Stomach (tissue), 9 donors: ENCODE measurements around the gene COL7A1. TPM values are rescaled to one million over a fixed set of nuclear protein-coding genes. Genes with fewer than 3 reads are reported as not detected.

Experiments used
- DNase-seq, 2 donors: peaks; one replicate each; pipeline versions ENCODE4 v3.0.0 to v3.0.0-alpha.2; 2013 to 2019
- H3K27ac ChIP-seq, 5 donors: fragments of 200-600 bp in 4 of 5; sonication (generic) in 4 of 5; one replicate each; pipeline ENCODE4 v1.5.1; 2013 to 2019; ENCODE audit warnings: mild to moderate bottlenecking in 1 of 5, moderate library complexity in 1 of 5
- H3K27me3 ChIP-seq, 3 donors: fragments of 200-600 bp; sonication (generic); one replicate each; pipeline ENCODE4 v1.5.1; 2017 to 2019; ENCODE audit warnings: mixed run types in 1 of 3
- H3K36me3 ChIP-seq, 4 donors: fragments of 200-600 bp; sonication (generic); 1 replicate in 3 of 4; 2 replicates in 1 of 4; pipeline ENCODE4 v1.5.1; 2016 to 2019
- H3K4me1 ChIP-seq, 4 donors: fragments of 200-600 bp; sonication (generic); one replicate each; pipeline ENCODE4 v1.5.1; 2016 to 2019
- H3K4me3 ChIP-seq, 4 donors: fragments of 200-600 bp; sonication (generic) in 3 of 4; one replicate each; pipeline ENCODE4 v1.5.1; 2016 to 2019; ENCODE audit warnings: mild to moderate bottlenecking in 1 of 4
- H3K9me3 ChIP-seq, 4 donors: fragments of 200-600 bp; sonication (generic); one replicate each; pipeline ENCODE4 v1.5.1; 2016 to 2019
- EP300 ChIP-seq: sonication (generic); formaldehyde crosslinking; IDR thresholded peaks from one replicate; pipeline ENCODE4 v1.6.1; 2017; ENCODE audit warnings: antibody characterized with exemption
- POLR2A ChIP-seq, 4 donors: fragments of 450-650 bp; IDR thresholded peaks; one replicate each; pipeline ENCODE4 v1.6.1; 2016; ENCODE audit warnings: antibody characterized with exemption in 4 of 4, control low read depth in 2 of 4, mild to moderate bottlenecking in 1 of 4, moderate library complexity in 1 of 4
- POLR2AphosphoS5 ChIP-seq, 3 donors: sonication (generic); formaldehyde crosslinking; IDR thresholded peaks; one replicate each; pipeline ENCODE4 v1.6.1; 2016; ENCODE audit warnings: antibody characterized with exemption in 3 of 3
- WGBS, 5 donors: extraction: QIAGEN DNeasy Blood & Tissue Kit in 3 of 5; methylation state at CpG; one replicate each; pipeline versions ENCODE4 v1.1.5 to v1.1.7; 2013 to 2018; 5-methylcytosine and 5-hydroxymethylcytosine counted together
- intact Hi-C: fragments of 100-400 bp; cut with DNase I; formaldehyde crosslinking; loops from one replicate; pipeline ENCODE4 v1.15.1; 2023; ENCODE audit warnings: low total_unique reads
- polyA plus RNA-seq, 3 donors: library from polyadenylated mRNA; stranded (reverse); fragments of 200-250 nt; gene quantifications; one replicate each; pipeline ENCODE4 v1.2.3, GENCODE V29; 2013
- total RNA-seq, 5 donors: library from RNA; depleted of rRNA; stranded (reverse); fragments of >200 nt; gene quantifications; one replicate each; pipeline versions ENCODE4 v1.1.0 to v1.2.3, GENCODE V29; 2014 to 2016
- TF ChIP-seq, protein P1 (sequence below), 7 experiments: fragments of 450-650 bp in 4 of 7; fragments of 200-600 bp in 3 of 7; sonication (generic) in 3 of 7; IDR thresholded peaks; one replicate each; pipeline ENCODE4 v1.5.1; 2016 to 2019; ENCODE audit warnings: antibody characterized with exemption in 7 of 7, control low read depth in 2 of 7, mild to moderate bottlenecking in 1 of 7
- donor health status: healthy with polysubstance abuse.
- donor health status: Bipolar disorder and iron deficiency.
- donor health status: healthy.

COL7A1 gene
- total and polyA plus RNA-seq, 8 donors: 1.8 to 123 (median 7.7) TPM

- no peak overlapping the region for H3K4me3 ChIP-seq
- H3K27ac ChIP-seq: peak overlapping the region in 2 of 5 donors; percentile 10 to 53
- 80 to 97% (median 90%) methylated on average over 9 of the region's 9 CpGs for WGBS, 5 donors
- H3K36me3 ChIP-seq: peaks cover 0 to 13% (median 8%) of the 10 kb centered on the region in 4 donors
- intact Hi-C loops: no loop called here
- H3K4me1 ChIP-seq: no peaks in the 10 kb centered on the region
- DNase-seq: no peak
- no peaks in the 10 kb centered on the region for H3K27me3 ChIP-seq
- H3K9me3 ChIP-seq: no peaks in the 10 kb centered on the region
- no peak for TF ChIP-seq EP300
- TF ChIP-seq POLR2A (IDR thresholded peaks at IDR 0.05): no peak
- TF ChIP-seq POLR2AphosphoS5 (IDR thresholded peaks at IDR 0.05): no peak
- TF ChIP-seq, protein P1, sequence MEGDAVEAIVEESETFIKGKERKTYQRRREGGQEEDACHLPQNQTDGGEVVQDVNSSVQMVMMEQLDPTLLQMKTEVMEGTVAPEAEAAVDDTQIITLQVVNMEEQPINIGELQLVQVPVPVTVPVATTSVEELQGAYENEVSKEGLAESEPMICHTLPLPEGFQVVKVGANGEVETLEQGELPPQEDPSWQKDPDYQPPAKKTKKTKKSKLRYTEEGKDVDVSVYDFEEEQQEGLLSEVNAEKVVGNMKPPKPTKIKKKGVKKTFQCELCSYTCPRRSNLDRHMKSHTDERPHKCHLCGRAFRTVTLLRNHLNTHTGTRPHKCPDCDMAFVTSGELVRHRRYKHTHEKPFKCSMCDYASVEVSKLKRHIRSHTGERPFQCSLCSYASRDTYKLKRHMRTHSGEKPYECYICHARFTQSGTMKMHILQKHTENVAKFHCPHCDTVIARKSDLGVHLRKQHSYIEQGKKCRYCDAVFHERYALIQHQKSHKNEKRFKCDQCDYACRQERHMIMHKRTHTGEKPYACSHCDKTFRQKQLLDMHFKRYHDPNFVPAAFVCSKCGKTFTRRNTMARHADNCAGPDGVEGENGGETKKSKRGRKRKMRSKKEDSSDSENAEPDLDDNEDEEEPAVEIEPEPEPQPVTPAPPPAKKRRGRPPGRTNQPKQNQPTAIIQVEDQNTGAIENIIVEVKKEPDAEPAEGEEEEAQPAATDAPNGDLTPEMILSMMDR (IDR thresholded peaks at IDR 0.05): no peak
Measured at GRCh38 chr3:48528048-48528447, 67.1 kb downstream of the COL7A1 start.

DNA sequence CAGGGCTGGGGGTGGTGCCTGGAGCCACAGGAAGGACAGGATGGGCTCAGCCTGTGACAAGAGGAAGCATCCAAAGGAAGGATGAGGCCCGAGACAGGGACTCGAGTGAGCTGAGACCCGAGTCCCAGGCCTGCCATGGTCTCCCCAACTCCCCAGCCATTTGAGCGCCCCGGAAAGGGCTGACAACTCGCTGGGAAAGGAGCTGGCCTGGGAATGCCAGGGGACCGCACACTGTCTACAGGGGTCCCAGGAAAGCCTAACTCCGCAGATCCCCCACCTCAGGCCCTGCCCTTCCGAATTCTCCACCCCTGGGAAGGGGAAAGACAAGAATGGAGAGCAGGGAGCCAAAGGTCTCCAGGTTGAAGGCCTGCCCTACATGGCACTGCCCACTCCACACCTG lies 70.2 kb downstream of the COL7A1 start:
- TF ChIP-seq EP300: no peak
- TF ChIP-seq, protein P1 (IDR thresholded peaks at IDR 0.05): no peak
- TF ChIP-seq POLR2AphosphoS5 (IDR thresholded peaks at IDR 0.05): no peak
- no peak for TF ChIP-seq POLR2A (IDR thresholded peaks at IDR 0.05)
- intact Hi-C loops: no loop called here
- H3K36me3 ChIP-seq: peaks cover 0 to 26% (median 9%) of the 10 kb centered on the region in 4 donors
- no peaks in the 10 kb centered on the region for H3K27me3 ChIP-seq
- H3K9me3 ChIP-seq: no peaks in the 10 kb centered on the region
- H3K4me1 ChIP-seq: no peaks in the 10 kb centered on the region
- H3K4me3 ChIP-seq: no peak overlapping the region
- 87 to 97% (median 93%) methylated on average over 6 to 9 of the region's 9 CpGs for WGBS, 5 donors
- DNase-seq: no peak
- H3K27ac ChIP-seq: no peak overlapping the region

DNA sequence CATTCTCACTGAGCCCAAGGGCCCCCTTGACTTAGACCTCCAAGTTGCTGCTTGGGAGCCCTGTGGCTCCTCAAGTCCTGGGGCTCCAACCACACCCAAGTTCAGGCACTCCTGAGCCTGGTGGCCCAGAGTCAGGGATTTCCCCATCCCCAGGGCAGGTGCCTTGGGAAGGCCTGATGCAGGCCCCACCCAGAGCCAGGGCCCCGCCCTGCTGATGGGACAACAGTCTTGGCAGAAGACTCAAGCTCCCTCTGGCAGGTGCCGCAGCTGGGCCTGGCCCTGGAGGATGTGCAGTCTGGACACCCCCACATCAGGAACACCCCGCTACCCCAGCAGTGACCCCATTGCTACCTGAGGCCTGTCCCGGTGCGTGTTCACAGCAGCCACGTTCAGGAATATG lies 73.5 kb downstream of the COL7A1 start:
- DNase-seq: no peak
- Histone ChIP-seq H3K9me3 (no peaks in the 10 kb centered on the region), H3K36me3 (peaks cover 0 to 32% (median 5%) of the 10 kb centered on the region in 4 donors), H3K27ac (no peak overlapping the region), H3K27me3 (no peaks in the 10 kb centered on the region), H3K4me3 (no peak overlapping the region), H3K4me1 (no peaks in the 10 kb centered on the region)
- WGBS, 5 donors: 82 to 94% (median 92%) methylated on average over 4 to 6 of the region's 6 CpGs
- TF ChIP-seq EP300 (no peak), POLR2A (IDR thresholded peaks at IDR 0.05) (no peak), POLR2AphosphoS5 (IDR thresholded peaks at IDR 0.05) (no peak)
- TF ChIP-seq, protein P1 (IDR thresholded peaks at IDR 0.05): no peak
- intact Hi-C loops: no loop called here

- Histone ChIP-seq H3K27me3 (no peaks in the 10 kb centered on the region), H3K27ac (no peak overlapping the region), H3K36me3 (peaks cover 0 to 25% (median 5%) of the 10 kb centered on the region in 4 donors), H3K9me3 (no peaks in the 10 kb centered on the region), H3K4me1 (no peaks in the 10 kb centered on the region), H3K4me3 (no peak overlapping the region)
- WGBS, 5 donors: 86 to 98% (median 96%) methylated on average over 8 to 9 of the region's 9 CpGs
- TF ChIP-seq EP300: no peak
- no peak for TF ChIP-seq POLR2A (IDR thresholded peaks at IDR 0.05)
- TF ChIP-seq, protein P1 (IDR thresholded peaks at IDR 0.05): no peak
- no peak for TF ChIP-seq POLR2AphosphoS5 (IDR thresholded peaks at IDR 0.05)
- DNase-seq: no peak
- intact Hi-C loops: no loop called here
Measured at GRCh38 chr3:48519277-48519643, 75.9 kb downstream of the COL7A1 start.
